ENCODE measurements around the gene MAN1A2. TPM values are rescaled to one million over a fixed set of nuclear protein-coding genes. Genes with fewer than 3 reads are reported as not detected.
A peak's percentile ranks its signal among the peaks of the same experiment; 100 is the strongest.

MAN1A2 gene
- total and polyA plus RNA-seq, 9 of the 15 experiments (the other 6 are each of a cell fraction or from before 2014, with no cell fraction given) = 4.2 to 38.4 (median 18.7) TPM

- H3K79me2 ChIP-seq (ENCODE audit: control insufficient read depth, insufficient read depth, low read length) = no peaks in the 10 kb centered on the region
- H2AFZ ChIP-seq (ENCODE audit: low read depth, low read length) = no peak overlapping the region
- peak overlapping the region in 1 of 2 experiments; percentile 21; a peak in 1 of 4 replicates for H3K9ac ChIP-seq (ENCODE audit: insufficient read depth in 1 of 2, low read depth in 2 of 2, low read length in 2 of 2)
- no TSS peak for BruUV-seq (replicated peaks)
- no peak for ATAC-seq
- ChIA-PET POLR2A (interaction anchor here (0.6 to 2.0 kb wide), 5 partner anchors 17 to 45 kb away, joined by 3 to 5 read pairs (median 5); partner anchors contain the start of gene TENT5C), CTCF (ENCODE audit: low intra/inter-chr PET ratio) (no interaction called here)
- no peaks in the 10 kb centered on the region for H3K27me3 ChIP-seq (ENCODE audit: control insufficient read depth in 2 of 2, insufficient read depth in 2 of 2, low read length in 2 of 2)
- H3K36me3 ChIP-seq (ENCODE audit: control insufficient read depth, insufficient read depth, low read length) = no peaks in the 10 kb centered on the region
- no peak for DNase-seq (ENCODE audit: extremely low read depth in 1 of 4, low spot score in 3 of 4)
- intact Hi-C loops (cut with micrococcal nuclease) (no loop called here), in situ Hi-C loops (cut with MboI) (no loop called here)
- H3K27ac ChIP-seq (ENCODE audit: extremely low read depth, low read depth, low read length) = no peak overlapping the region
- peaks cover 10 to 19% of the 10 kb centered on the region in 2 experiments for H3K4me1 ChIP-seq (replicated peaks in 1 of 2; ENCODE audit: control insufficient read depth in 2 of 2, insufficient read depth in 2 of 2, low read length in 2 of 2)
- WGBS (ENCODE audit: insufficient coverage, low coverage, missing lambda C conversion rate) = 27% methylated on average over 9 of the region's 9 CpGs
- H4K20me1 ChIP-seq (replicated peaks; ENCODE audit: control insufficient read depth, insufficient read depth, low read length) = no peaks in the 10 kb centered on the region
- H3K4me2 ChIP-seq (ENCODE audit: insufficient read depth, low read length) = no peak overlapping the region
- no peak for TF ChIP-seq HINFP (tag; conservative IDR thresholded peaks at IDR 0.05; ENCODE audit: low read depth)
- no peak for TF ChIP-seq EP400 (IDR thresholded peaks at IDR 0.05)
- TF ChIP-seq SRSF7 (optimal IDR thresholded peaks at IDR 0.05; ENCODE audit: low read depth, low read length) = no peak
- no peak for TF ChIP-seq THRB (CRISPR knock-in tag; conservative IDR thresholded peaks at IDR 0.05)
- TF ChIP-seq NFE2L1 (tag; IDR thresholded peaks at IDR 0.05; ENCODE audit: borderline replicate concordance, low read depth) = no peak
- no peak for TF ChIP-seq U2AF2 (optimal IDR thresholded peaks at IDR 0.05; ENCODE audit: low read depth, low read length)
- H3K9me3 ChIP-seq (replicated peaks; ENCODE audit: control insufficient read depth, insufficient read depth, low read depth, low read length) = peaks cover 8% of the 10 kb centered on the region; the same call in 1 of the 2 replicates
- no peaks in the 10 kb centered on the region for H3K9me1 ChIP-seq (ENCODE audit: control insufficient read depth, insufficient read depth, low read length)
- H3K4me3 ChIP-seq = no peak overlapping the region
- no peak for FAIRE-seq
Measured at GRCh38 chr1:117562581-117563491, 195.6 kb downstream of the MAN1A2 start.

Data from K562 (cell line).